ENCODE results near the gene RASSF4. TPM values are rescaled to one million over a fixed set of nuclear protein-coding genes. Genes with fewer than 3 reads are reported as not detected.

The RASSF4 gene
- total and polyA plus RNA-seq, 9 of the 15 experiments (the other 6 are each of a cell fraction or from before 2014, with no cell fraction given): 0.01 to 0.62 (median 0.11) TPM; not detected in 3

DNA sequence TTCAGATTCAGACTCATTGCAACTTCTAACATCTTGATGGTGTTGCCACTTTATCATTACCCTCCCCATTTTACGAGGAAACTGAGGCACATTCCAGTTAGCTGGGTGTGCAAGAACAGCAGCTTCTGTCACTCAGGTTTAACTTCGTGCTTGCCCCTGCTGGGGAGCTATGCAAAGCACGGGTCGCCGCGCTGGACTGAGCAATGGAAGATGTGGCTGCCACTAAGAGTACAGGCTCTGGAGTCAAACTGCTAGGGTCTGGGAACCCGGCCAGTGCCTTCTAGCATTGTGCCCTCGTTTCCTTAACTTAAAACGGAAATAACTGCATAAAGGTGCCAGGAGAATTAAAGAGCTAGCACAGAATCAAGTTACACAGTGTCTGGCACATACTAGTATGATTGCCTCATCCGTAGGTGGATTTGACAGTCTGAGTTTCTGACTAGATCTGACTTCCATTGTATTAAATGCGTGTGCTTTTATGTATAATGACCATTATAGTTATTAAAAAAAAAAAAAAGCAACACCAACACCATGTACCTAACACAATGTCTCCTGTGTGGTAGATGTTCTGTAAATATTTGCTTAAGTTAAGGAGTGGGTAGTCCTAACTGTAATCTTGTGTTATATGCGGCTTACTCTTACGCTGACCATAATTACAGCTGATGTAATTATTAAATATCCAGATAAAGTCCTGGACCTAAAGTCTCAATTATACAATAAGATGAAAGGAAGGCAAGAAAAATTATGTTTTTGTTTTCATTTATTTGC is 42.0 kb downstream of the RASSF4 start:
- Histone ChIP-seq H3K9ac (ENCODE audit: insufficient read depth in 1 of 2, low read depth in 2 of 2, low read length in 2 of 2) (peak overlapping the region; percentile 86 to 91), H3K9me1 (ENCODE audit: control insufficient read depth, insufficient read depth, low read length) (no peaks in the 10 kb centered on the region), H3K4me2 (ENCODE audit: insufficient read depth, low read length) (peak overlapping the region; percentile 88), H3K4me3 (peak overlapping the region; percentile 48), H3K36me3 (ENCODE audit: control insufficient read depth, insufficient read depth, low read length) (peaks cover 28% of the 10 kb centered on the region), H3K27ac (ENCODE audit: extremely low read depth, low read depth, low read length) (peak overlapping the region; percentile 85), H3K4me1 (replicated peaks in 1 of 2; ENCODE audit: control insufficient read depth in 2 of 2, insufficient read depth in 2 of 2, low read length in 2 of 2) (peaks cover 10 to 12% of the 10 kb centered on the region in 2 experiments; a peak in 3 of 5 replicates), H2AFZ (ENCODE audit: low read depth, low read length) (peak overlapping the region; percentile 96), H3K27me3 (ENCODE audit: control insufficient read depth in 2 of 2, insufficient read depth in 2 of 2, low read length in 2 of 2) (peaks cover 0 to 3% of the 10 kb centered on the region in 2 experiments; a peak in 1 of 5 replicates), H4K20me1 (replicated peaks; ENCODE audit: control insufficient read depth, insufficient read depth, low read length) (no peaks in the 10 kb centered on the region), H3K79me2 (ENCODE audit: control insufficient read depth, insufficient read depth, low read length) (peaks cover 29% of the 10 kb centered on the region), H3K9me3 (replicated peaks; ENCODE audit: control insufficient read depth, insufficient read depth, low read depth, low read length) (peaks cover 16% of the 10 kb centered on the region)
- peak in 3 of 4 experiments; percentile 50 to 80 (median 77) for DNase-seq (ENCODE audit: extremely low read depth in 1 of 4, low spot score in 3 of 4)
- FAIRE-seq: peak; percentile 59
- WGBS (ENCODE audit: insufficient coverage, low coverage, missing lambda C conversion rate): 5% methylated on average over 13 of the region's 13 CpGs
- no TSS peak for BruUV-seq (replicated peaks)
- peak; percentile 90 for ATAC-seq
- POLR2A ChIA-PET: interaction anchor here (1.1 kb wide), 1 partner anchor 9 kb away, joined by 3 read pairs; no protein-coding TSS in a partner anchor
- intact Hi-C loops (cut with micrococcal nuclease): no loop called here
- in situ Hi-C loops (cut with MboI): loop anchor here (10.0 kb wide), 1 partner anchor 463 kb away; no protein-coding TSS in a partner anchor
- CTCF ChIA-PET (ENCODE audit: low intra/inter-chr PET ratio): no interaction called here
- TF ChIP-seq ESRRA (IDR thresholded peaks at IDR 0.05; ENCODE audit: borderline replicate concordance, low read depth): no peak
- TF ChIP-seq MTA3 (IDR thresholded peaks at IDR 0.05; ENCODE audit: borderline replicate concordance): peak; percentile 16; the same call in 1 of the 2 replicates
- no peak for TF ChIP-seq ZNF41 (CRISPR knock-in tag; conservative IDR thresholded peaks at IDR 0.05)
- TF ChIP-seq SREBF1 (IDR thresholded peaks at IDR 0.05; ENCODE audit: borderline replicate concordance, low read depth, low read length): no peak
- TF ChIP-seq HDGF (IDR thresholded peaks at IDR 0.05): no peak
- TF ChIP-seq, protein P1, sequence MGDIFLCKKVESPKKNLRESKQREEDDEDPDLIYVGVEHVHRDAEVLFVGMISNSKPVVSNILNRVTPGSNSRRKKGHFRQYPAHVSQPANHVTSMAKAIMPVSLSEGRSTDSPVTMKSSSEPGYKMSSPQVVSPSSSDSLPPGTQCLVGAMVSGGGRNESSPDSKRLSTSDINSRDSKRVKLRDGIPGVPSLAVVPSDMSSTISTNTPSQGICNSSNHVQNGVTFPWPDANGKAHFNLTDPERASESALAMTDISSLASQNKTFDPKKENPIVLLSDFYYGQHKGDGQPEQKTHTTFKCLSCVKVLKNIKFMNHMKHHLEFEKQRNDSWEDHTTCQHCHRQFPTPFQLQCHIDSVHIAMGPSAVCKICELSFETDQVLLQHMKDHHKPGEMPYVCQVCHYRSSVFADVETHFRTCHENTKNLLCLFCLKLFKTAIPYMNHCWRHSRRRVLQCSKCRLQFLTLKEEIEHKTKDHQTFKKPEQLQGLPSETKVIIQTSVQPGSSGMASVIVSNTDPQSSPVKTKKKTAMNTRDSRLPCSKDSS (IDR thresholded peaks at IDR 0.05; ENCODE audit: low read depth, partially characterized antibody): no peak
- no peak for TF ChIP-seq GATAD2A (IDR thresholded peaks at IDR 0.05)
- TF ChIP-seq MCM3 (IDR thresholded peaks at IDR 0.05): no peak
- TF ChIP-seq ESRRB (CRISPR knock-in tag; IDR thresholded peaks at IDR 0.05; ENCODE audit: borderline replicate concordance): no peak; the same call in 1 of the 2 replicates
- TF ChIP-seq ZBED1 (IDR thresholded peaks at IDR 0.05): no peak
- TF ChIP-seq BCOR (IDR thresholded peaks at IDR 0.05): peak; percentile 41; the same call in 1 of the 2 replicates
- TF ChIP-seq ELF2 (CRISPR knock-in tag; IDR thresholded peaks at IDR 0.05): no peak
- 0 out of 2 replicates have a peak, but pooled peaks have one; percentile 30 for TF ChIP-seq MIER1 (IDR thresholded peaks at IDR 0.05; ENCODE audit: low read depth)
- no peak for TF ChIP-seq ZFP30 (CRISPR knock-in tag; IDR thresholded peaks at IDR 0.05; ENCODE audit: borderline replicate concordance)
- TF ChIP-seq, protein P2, sequence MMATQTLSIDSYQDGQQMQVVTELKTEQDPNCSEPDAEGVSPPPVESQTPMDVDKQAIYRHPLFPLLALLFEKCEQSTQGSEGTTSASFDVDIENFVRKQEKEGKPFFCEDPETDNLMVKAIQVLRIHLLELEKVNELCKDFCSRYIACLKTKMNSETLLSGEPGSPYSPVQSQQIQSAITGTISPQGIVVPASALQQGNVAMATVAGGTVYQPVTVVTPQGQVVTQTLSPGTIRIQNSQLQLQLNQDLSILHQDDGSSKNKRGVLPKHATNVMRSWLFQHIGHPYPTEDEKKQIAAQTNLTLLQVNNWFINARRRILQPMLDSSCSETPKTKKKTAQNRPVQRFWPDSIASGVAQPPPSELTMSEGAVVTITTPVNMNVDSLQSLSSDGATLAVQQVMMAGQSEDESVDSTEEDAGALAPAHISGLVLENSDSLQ (IDR thresholded peaks at IDR 0.05): peak; percentile 75
- TF ChIP-seq ZKSCAN8 (CRISPR knock-in tag; IDR thresholded peaks at IDR 0.05): peak; percentile 20; the same call in 1 of the 2 replicates
- peak; percentile 56 for TF ChIP-seq NFRKB (IDR thresholded peaks at IDR 0.05; ENCODE audit: low read depth)
- no peak for TF ChIP-seq ZNF174 (CRISPR knock-in tag; IDR thresholded peaks at IDR 0.05)
